Common myeloid progenitor, CD34-positive (primary cell): ENCODE results near the gene SMARCAL1.

ENCODE experiments used
- CTCF ChIA-PET: fragments of 350-600 bp; sonication (Branson Sonifier 250); formaldehyde crosslinking; loops from one replicate; lab custom pipeline; 2021; ENCODE audit warnings: antibody characterized with exemption; lab: Charles Lee
- POLR2A ChIA-PET: fragments of 350-600 bp; sonication (Branson Sonifier 250); formaldehyde crosslinking; loops from one replicate; lab custom pipeline; 2021; ENCODE audit warnings: antibody characterized with exemption; lab: Charles Lee
- DNase-seq, 3 donors: peaks; one replicate each; pipeline versions ENCODE4 v3.0.0 to v3.0.0-alpha.2; 2013
- H3K27ac ChIP-seq, 2 experiments: 1 replicate in 1 of 2; 2 replicates in 1 of 2; pipeline ENCODE4 v1.7.0; 2013; ENCODE audit warnings: inconsistent platforms in 2 of 2, low read length in 2 of 2, mild to moderate bottlenecking in 2 of 2, low read depth in 1 of 2, moderate library complexity in 1 of 2; ENCODE audit not compliant: severe bottlenecking in 2 of 2, insufficient read depth in 1 of 2, poor library complexity in 1 of 2
- H3K27me3 ChIP-seq, 5 experiments: replicated peaks in 2 of 5; 1 replicate in 3 of 5; 2 replicates in 2 of 5; pipeline versions ENCODE4 v1.6.1 to v1.7.0; 2013; ENCODE audit warnings: low read length in 4 of 5, mild to moderate bottlenecking in 2 of 5, moderate library complexity in 2 of 5, inconsistent platforms in 1 of 5; ENCODE audit not compliant: insufficient read depth in 5 of 5, control insufficient read depth in 4 of 5
- H3K36me3 ChIP-seq, 4 experiments: 1 replicate in 2 of 4; 2 replicates in 2 of 4; pipeline versions ENCODE4 v1.6.1 to v1.7.0; 2013; ENCODE audit warnings: low read length in 3 of 4, control low read depth in 1 of 4, mild to moderate bottlenecking in 1 of 4; ENCODE audit not compliant: control insufficient read depth in 4 of 4, insufficient read depth in 4 of 4
- H3K4me1 ChIP-seq, 4 experiments: 1 replicate in 3 of 4; 2 replicates in 1 of 4; pipeline versions ENCODE4 v1.6.1 to v1.7.1; 2013; ENCODE audit warnings: low read length in 3 of 4, mild to moderate bottlenecking in 3 of 4, control low read depth in 1 of 4, inconsistent platforms in 1 of 4, moderate library complexity in 1 of 4; ENCODE audit not compliant: control insufficient read depth in 4 of 4, insufficient read depth in 4 of 4; ENCODE audit errors: control extremely low read depth in 1 of 4
- H3K4me3 ChIP-seq, 7 experiments: 1 replicate in 4 of 7; 2 replicates in 3 of 7; pipeline versions ENCODE4 v1.5.1 to v1.7.0; 2013; ENCODE audit warnings: mild to moderate bottlenecking in 7 of 7, low read length in 6 of 7, moderate library complexity in 6 of 7, inconsistent platforms in 2 of 7, low read depth in 2 of 7, control low read depth in 1 of 7; ENCODE audit not compliant: insufficient read depth in 4 of 7, control insufficient read depth in 1 of 7; ENCODE audit errors: extremely low read depth in 1 of 7
- H3K9me3 ChIP-seq, 5 experiments: 1 replicate in 4 of 5; 2 replicates in 1 of 5; pipeline versions ENCODE4 v1.6.1 to v1.7.1; 2013; ENCODE audit warnings: low read length in 4 of 5, mild to moderate bottlenecking in 2 of 5, inconsistent platforms in 1 of 5, low read depth in 1 of 5, moderate library complexity in 1 of 5; ENCODE audit not compliant: control insufficient read depth in 4 of 5, insufficient read depth in 2 of 5; ENCODE audit errors: control extremely low read depth in 1 of 5
- WGBS: methylation state at CpG from one replicate; pipeline ENCODE4 v1.1.5; 2013; ENCODE audit not compliant: insufficient coverage; 5-methylcytosine and 5-hydroxymethylcytosine counted together

Gene SMARCAL1

GRCh38 chr2:216392945-216393840 is 19.1 kb upstream of the SMARCAL1 start:
- peak; percentile 47 to 74 (median 69) for DNase-seq
- Histone ChIP-seq H3K4me3 (no peak overlapping the region), H3K36me3 (no peaks in the 10 kb centered on the region), H3K27me3 (no peaks in the 10 kb centered on the region), H3K9me3 (no peaks in the 10 kb centered on the region), H3K4me1 (peaks cover 0 to 28% (median 9%) of the 10 kb centered on the region in 4 experiments), H3K27ac (no peak overlapping the region)
- 93% methylated on average over 8 of the region's 12 CpGs for WGBS
- ChIA-PET CTCF (interaction anchor here (1.0 kb wide), 1 partner anchor 26 kb away, joined by 3 read pairs; no protein-coding TSS in a partner anchor), POLR2A (no interaction called here)

GRCh38 chr2:216394881-216395280 is 17.4 kb upstream of the SMARCAL1 start:
- ChIA-PET POLR2A (interaction anchor here (0.6 kb wide), 1 partner anchor 22 kb away, joined by 3 read pairs; no protein-coding TSS in a partner anchor), CTCF (no interaction called here)
- DNase-seq = peak; percentile 58 to 90 (median 86)

GRCh38 chr2:216399621-216400020 is 12.7 kb upstream of the SMARCAL1 start:
- Histone ChIP-seq H3K9me3 (no peaks in the 10 kb centered on the region), H3K27ac (no peak overlapping the region), H3K4me3 (no peak overlapping the region), H3K27me3 (no peaks in the 10 kb centered on the region), H3K4me1 (peaks cover 6 to 29% (median 18%) of the 10 kb centered on the region in 4 experiments), H3K36me3 (no peaks in the 10 kb centered on the region)
- CTCF ChIA-PET = interaction anchor here (0.9 to 7.0 kb wide), 7 partner anchors 10 to 248 kb away, joined by 3 to 33 read pairs (median 4); partner anchors contain the start of gene MARCHF4
- POLR2A ChIA-PET = no interaction called here
- WGBS = no CpG with 5 or more reads among the region's 1 CpG
- DNase-seq = peak in 2 of 3 donors; percentile 42 to 61

More at GRCh38 chr2:216394881-216395280, 17.4 kb upstream of the SMARCAL1 start:
- WGBS = 26% methylated on average over 4 of the region's 6 CpGs
- no peaks in the 10 kb centered on the region for H3K9me3 ChIP-seq
- peaks cover 4 to 32% (median 17%) of the 10 kb centered on the region in 4 experiments for H3K4me1 ChIP-seq
- no peak overlapping the region for H3K27ac ChIP-seq
- peak overlapping the region in 1 of 7 experiments; percentile 25 for H3K4me3 ChIP-seq
- H3K27me3 ChIP-seq = no peaks in the 10 kb centered on the region
- no peaks in the 10 kb centered on the region for H3K36me3 ChIP-seq

GRCh38 chr2:216402751-216403150 is 9.5 kb upstream of the SMARCAL1 start:
- ChIA-PET CTCF (interaction anchor here (1.1 to 7.0 kb wide), 10 partner anchors 13 to 239 kb away, joined by 3 to 33 read pairs (median 8); no protein-coding TSS in a partner anchor), POLR2A (no interaction called here)
- no peak overlapping the region for H3K27ac ChIP-seq
- no peak for DNase-seq
- no peak overlapping the region for H3K4me3 ChIP-seq
- H3K9me3 ChIP-seq = no peaks in the 10 kb centered on the region
- H3K36me3 ChIP-seq = no peaks in the 10 kb centered on the region
- WGBS = 98% methylated on average over 6 of the region's 6 CpGs
- peaks cover 5 to 13% (median 11%) of the 10 kb centered on the region in 4 experiments for H3K4me1 ChIP-seq
- no peaks in the 10 kb centered on the region for H3K27me3 ChIP-seq

- POLR2A ChIA-PET = no interaction called here
Observed at GRCh38 chr2:216404010-216404618, 8.2 kb upstream of the SMARCAL1 start.

GRCh38 chr2:216405588-216405987 is 6.7 kb upstream of the SMARCAL1 start:
- POLR2A ChIA-PET = interaction anchor here (0.6 kb wide), 1 partner anchor 99 kb away, joined by 5 read pairs; no protein-coding TSS in a partner anchor
- CTCF ChIA-PET = interaction anchor here (0.6 to 5.7 kb wide), 9 partner anchors 10 to 257 kb away, joined by 3 to 30 read pairs (median 4); no protein-coding TSS in a partner anchor
- no peaks in the 10 kb centered on the region for H3K4me1 ChIP-seq
- H3K4me3 ChIP-seq = no peak overlapping the region
- H3K36me3 ChIP-seq = no peaks in the 10 kb centered on the region
- 93% methylated on average over 7 of the region's 7 CpGs for WGBS
- no peaks in the 10 kb centered on the region for H3K9me3 ChIP-seq
- no peaks in the 10 kb centered on the region for H3K27me3 ChIP-seq
- no peak for DNase-seq
- H3K27ac ChIP-seq = no peak overlapping the region

More at GRCh38 chr2:216404010-216404618, 8.2 kb upstream of the SMARCAL1 start:
- peaks cover 5 to 11% (median 9%) of the 10 kb centered on the region in 4 experiments for H3K4me1 ChIP-seq
- H3K27ac ChIP-seq = no peak overlapping the region
- H3K4me3 ChIP-seq = no peak overlapping the region
- DNase-seq = peak; percentile 42 to 58 (median 44)
- H3K36me3 ChIP-seq = no peaks in the 10 kb centered on the region
- CTCF ChIA-PET = interaction anchor here (0.7 to 7.0 kb wide), 20 partner anchors 11 to 263 kb away, joined by 3 to 33 read pairs (median 4); no protein-coding TSS in a partner anchor
- 0% methylated on average over 1 of the region's 5 CpGs for WGBS
- no peaks in the 10 kb centered on the region for H3K9me3 ChIP-seq
- no peaks in the 10 kb centered on the region for H3K27me3 ChIP-seq
